IPS DF 19.7 (cell line): Measurements from ENCODE around the gene PPP1CC.

Experiments
- DNase-seq: peaks from one replicate; pipeline ENCODE4 v3.0.0-alpha.2; 2013; ENCODE audit warnings: low read depth, low spot score

Gene PPP1CC

DNA sequence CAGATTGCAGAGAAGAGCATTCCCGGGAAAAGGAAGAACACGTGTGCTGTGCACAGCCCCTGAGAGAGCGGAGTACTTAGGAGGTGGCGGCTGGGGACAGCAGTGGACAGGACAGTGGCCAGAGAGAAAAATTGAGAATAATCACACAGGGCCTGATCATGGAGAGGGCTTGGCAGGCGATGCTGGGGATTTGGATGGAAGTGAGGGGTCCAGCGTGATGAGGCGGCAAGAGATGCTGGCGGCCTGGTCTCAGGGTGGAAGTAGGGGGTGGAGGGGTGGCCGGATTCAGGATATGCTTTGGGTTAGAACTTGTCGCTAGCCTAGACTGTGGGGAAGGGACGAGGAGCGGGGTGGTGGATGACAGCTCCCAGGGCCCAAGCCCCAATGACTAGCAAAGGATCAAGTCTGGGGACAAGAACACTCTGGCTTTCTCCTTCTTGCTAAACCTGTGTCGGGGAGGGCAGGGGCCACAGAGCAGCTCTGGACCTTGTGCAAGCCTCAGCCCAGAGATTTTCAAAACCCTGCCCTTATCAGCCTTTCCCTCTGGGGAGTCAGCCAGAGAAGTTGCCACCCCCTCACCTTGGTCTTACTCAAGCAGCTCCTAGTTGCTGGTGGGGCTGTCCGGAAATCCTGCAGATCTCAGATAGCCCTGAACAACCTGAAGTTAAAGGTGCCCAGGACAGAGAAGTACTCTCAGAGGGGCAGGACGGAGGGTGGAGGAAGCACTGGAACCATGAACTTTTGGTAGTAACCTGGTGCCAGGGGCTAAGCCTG is 55.1 kb downstream of the PPP1CC start:
- DNase-seq = no peak

DNA sequence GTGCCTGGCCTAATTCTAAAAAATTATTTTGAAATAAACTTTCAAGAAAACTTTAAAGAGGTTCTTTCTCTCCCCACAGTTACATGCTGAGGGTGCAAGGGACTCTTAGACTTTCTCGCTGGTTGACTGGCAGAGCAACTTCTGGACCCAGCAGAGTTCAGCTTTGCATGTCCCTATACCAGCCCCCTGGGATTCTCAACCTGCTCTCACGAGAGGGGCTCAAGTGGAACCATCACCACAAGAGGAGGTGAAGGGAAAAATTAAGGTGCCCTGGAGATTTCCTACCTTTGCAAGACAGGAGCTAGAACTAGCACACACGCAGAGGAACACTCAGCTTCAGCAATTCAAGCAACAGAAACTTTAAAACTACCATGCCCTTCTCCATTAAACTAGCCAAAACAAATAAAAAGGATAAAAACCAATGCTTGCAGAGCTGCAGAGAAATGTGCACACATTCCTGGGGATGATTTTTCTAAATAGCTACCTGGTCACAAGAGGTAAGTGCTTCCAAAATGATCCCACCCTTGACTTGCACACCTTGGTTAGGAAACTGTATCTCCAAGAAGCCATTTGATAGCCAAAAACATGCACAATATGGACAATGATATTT is 56.3 kb downstream of the PPP1CC start:
- no peak for DNase-seq

DNA sequence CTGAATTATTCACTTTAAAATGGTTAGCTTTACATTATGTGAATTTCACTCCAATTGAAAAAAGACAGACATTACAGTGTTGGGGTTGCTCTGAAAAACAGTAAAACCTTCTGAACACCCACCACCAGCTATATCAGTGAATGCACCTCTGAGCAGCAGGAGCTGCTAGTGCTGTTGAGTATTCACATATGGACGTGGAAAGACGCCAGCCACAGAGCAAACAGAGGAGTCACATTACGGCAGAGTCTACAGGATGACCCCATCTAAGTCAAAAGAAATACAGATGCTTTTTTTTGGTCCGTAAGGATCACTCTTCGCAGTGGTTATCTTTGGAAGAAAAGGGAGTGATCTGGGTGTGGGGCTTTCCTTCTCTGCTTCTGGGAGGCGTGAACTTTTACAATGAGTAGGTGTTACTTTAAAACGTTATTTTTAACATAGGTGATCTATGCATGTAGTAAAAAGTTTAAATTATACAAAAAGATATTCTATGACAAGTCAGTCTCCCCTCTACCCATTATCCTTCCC is 58.3 kb downstream of the PPP1CC start:
- DNase-seq = no peak

DNA sequence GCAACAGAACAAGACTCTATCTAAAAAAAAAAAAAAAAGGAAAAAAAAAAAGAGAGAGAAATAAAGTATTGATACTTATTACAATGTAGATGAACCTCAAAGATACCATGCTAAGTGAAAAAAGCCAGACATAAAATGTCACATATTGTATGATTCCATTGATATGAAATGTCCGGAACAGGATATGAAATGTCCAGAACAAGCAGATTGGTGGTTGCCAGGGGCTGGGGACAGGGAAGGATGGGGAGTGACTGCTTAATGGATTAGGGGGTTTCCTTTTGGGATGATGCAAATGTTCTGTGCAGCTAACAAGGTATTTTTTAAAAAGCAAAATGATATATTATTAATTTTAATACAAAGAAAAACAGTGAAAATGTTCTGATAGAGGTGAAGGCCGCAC is 58.8 kb downstream of the PPP1CC start:
- no peak for DNase-seq

DNA sequence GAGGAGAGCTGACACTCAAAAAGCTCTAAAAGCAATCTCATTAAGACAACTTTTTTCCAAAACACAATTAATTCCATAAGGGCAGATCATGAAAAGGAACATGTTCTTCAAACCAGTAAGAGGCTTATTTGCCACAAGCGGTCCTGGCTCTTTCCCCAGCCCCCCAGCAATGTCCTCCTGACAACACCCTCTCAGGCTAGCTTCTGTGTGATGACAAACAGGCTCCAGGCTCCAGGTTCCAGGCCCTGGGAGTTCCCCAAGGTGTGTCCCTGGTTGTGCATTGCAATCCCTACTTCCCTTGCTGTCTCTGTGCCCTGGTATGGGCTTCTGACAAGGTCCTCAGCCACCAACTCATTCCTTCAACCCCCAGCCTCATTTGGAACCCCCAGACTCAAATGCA is 62.7 kb downstream of the PPP1CC start:
- DNase-seq = no peak

DNA sequence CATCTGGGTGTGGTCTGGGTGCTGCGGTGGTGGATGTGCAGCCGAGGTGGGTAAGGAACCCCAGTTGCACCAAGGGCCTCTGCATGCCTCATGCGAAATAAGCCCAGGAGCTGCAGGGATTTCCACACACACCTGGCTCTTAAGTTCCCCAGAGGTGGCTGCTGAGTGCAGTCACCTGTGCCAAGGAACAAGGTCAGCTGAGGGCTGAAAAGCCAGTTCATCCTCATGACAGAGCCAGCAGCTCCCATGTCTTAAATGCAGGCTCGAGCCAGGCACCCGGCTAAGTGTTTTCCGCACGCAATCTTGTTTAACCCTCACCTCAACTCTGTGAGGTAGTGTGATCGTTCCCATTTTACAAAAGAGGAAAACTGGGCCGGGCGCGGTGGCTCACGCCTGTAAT is 63.5 kb downstream of the PPP1CC start:
- no peak for DNase-seq

DNA sequence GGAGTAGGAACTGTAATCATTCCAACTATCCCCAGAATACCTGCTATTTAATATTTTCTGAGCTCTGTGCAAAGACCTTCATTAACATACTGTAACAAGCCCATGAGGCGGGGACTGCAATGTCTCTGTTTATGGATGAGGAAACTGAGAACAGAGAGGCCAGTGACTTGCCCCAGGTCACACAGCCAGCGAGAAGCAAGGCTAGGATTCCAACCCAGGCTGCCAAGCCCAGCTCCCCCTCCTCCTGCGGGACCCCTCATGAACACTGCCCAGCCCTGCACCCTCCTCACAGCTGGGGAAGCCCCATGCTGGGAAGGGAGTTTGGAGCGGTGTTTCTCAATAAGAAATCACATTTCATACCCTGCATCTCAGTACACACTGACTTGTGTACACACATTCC is 64.7 kb downstream of the PPP1CC start:
- no peak for DNase-seq

DNA sequence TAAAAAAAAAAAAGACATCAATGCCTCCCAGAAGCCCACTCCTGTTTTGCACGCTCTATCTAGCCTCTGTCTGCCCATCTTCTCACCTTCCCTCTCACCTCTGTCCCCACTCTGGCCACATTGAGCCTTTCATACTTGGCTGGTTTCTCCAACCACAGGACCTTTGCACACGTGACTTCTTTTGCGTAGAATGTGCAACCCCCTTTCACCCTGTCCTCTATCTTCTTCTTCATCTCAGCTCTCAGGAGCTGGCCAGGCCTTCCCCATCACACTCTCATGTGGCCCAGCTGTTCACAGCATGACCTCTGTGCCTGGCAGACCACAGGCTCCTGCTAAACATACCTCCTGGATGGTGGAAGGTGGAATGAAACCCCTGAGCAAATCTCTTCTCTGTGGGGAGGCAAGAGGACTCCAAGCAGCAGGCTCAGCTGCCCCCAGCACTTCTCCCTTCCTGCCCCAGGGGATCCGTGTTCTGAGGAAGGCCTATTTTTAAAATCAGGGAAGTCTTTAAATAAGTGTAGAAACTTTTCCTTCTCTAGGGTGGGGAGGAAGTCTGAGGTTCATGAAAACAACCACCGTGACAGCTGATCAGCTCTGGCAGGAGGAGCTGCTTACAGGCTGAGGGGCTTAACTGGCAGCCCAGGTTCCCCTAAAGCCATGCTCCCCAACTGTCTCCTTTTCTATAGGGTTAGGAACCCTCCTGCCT is 65.3 kb downstream of the PPP1CC start:
- no peak for DNase-seq

DNA sequence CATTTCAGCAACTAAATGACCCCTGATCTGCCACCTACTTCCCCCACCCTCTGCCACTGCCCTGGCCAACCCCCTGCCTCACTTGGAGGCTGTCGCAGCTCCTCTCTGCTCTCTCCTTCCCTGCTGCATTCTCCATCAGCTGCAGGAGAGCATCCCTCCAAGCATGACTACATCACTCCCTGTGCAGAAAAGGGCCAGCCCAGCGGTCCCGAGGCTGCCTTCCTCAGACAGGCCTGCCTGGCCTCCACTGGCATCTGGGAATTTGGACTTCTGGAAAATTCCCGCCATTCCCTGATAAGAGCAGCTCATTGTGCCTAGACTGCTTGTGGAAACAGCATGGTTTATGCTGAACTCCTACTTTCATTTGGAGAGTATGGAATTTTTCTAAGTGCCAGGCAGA is 66.5 kb downstream of the PPP1CC start:
- DNase-seq = no peak

DNA sequence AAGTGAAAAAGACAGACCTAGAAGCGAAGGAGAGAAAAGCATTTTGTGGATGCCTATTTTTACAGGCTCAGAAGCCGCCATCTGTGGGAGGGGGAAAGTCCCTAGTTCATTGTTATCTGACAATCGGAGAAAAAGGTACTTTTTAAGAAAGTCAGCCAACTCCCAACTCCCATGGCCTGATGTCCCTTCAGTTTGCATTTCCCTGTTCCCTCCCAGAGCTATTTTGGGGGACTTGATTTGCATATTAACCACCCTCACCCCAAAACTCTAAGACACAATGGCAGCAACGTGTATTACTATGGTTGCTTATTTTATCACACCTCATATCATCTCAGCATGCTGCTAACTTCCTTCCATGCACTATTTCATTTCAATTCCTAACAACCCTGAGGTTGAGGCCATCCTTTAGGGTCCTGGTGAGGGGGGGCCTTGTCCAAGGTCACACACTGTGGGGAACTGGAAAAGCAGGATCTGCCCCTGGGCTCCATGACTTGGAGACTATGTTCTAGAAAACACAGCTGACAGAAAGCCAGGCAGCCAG is 72.5 kb downstream of the PPP1CC start:
- DNase-seq = no peak
